GM19395 (cell line): ENCODE data around the gene ADSS2.
A peak's percentile ranks its signal among the peaks of the same experiment; 100 is the strongest.

ENCODE experiments used
- ATAC-seq: cut with Tn5 transposase; IDR thresholded peaks from one replicate; pipeline ENCODE4 v1.9.1; 2021; ENCODE audit warnings: mild to moderate bottlenecking, moderate library complexity; ENCODE audit not compliant: unreplicated experiment

ADSS2 gene

DNA sequence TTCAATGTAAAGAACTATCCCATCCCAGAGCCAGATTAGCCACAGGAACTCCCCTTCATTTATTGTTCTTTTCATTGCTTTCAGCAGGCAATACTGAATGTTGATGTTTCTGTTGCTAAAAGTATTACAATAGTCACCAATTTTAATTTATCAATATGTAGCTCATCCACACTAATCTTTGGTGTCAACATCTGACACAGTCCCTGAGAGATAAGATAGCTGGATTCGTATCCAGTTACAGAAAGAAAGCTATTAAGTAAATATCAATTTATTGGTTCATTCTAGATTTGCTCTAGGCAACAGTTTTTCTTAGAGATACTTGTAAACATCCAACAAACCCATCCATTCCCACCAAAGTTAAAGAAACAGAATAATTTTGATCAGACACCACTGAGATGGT lies 4.7 kb downstream of the ADSS2 start:
- ATAC-seq = no peak

DNA sequence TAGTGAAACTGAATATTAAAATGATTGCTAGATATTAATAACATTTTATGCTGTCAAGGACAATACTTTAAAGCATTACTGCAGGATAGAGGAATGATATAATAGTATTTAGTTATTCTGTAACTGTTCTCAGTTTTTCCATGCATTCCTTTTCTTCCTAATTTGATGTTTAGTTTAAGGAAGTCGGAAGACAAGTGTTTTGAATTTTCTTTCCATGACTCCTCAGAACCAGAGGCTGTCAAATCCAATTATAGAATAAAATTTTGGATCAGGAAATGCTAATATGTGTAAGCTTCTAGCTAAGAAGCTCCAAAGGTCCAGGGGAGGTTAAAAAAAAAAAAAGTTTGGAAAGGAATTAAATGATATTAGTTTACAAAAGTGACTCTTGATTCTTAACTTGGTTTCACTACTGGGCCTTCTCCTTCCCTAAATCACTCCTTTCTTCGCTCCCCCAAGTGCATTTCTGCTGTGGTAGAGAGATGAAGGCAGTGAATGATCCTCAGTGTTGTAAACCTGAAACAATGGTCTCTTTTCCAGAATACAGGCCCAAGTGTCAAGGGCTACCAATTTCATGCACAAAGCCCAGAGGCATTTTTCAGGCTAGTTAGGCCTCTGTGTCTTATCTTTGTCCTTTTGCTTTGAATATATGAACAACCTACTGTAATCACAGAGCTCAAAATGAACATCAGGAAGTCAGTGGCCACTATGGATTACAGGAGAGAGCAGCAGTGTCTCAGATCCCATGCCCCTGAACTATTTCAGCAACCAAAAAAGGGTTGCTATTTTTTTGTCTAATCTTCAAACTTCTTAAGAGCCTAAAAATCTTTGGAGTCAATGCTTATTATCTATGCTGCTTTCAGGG lies 6.2 kb downstream of the ADSS2 start:
- no peak for ATAC-seq

DNA sequence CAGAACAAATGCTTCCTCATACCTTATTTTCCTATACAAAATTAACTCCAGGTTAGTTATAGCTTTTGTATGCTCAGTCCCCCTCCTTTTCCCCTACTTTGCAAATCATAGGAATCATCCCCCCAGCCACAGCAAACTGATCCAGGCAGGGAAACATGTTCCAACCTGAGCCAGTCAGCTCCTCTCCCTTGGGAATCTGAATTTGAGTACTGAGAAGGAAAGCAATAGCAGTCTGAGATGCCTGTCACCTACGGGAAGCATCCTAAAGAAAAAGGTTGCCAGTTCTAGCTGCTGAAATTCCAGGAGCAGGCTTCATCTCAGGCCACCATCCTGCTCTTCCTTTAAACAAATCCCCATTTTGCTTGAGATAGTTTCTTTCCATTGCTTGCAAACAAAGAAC lies 6.9 kb downstream of the ADSS2 start:
- ATAC-seq = no peak

DNA sequence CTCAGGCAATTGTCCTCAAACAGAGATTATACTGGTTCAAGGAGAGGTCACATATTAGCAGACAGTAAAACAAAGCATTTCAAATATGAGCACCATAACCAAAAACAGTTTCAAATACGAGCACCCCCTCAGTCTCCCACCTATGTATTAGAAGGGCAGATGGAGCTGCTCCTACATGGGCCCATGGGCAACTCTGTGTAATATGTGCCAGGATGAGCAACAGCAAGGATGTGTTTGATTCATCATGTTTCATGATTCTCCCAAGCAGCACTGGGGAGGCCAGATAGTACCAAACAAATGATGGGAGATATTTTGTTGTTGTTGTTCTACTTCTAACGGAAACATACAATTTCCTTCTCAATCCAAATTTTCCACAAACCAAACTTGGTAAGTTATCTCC lies 8.9 kb downstream of the ADSS2 start:
- ATAC-seq = no peak

DNA sequence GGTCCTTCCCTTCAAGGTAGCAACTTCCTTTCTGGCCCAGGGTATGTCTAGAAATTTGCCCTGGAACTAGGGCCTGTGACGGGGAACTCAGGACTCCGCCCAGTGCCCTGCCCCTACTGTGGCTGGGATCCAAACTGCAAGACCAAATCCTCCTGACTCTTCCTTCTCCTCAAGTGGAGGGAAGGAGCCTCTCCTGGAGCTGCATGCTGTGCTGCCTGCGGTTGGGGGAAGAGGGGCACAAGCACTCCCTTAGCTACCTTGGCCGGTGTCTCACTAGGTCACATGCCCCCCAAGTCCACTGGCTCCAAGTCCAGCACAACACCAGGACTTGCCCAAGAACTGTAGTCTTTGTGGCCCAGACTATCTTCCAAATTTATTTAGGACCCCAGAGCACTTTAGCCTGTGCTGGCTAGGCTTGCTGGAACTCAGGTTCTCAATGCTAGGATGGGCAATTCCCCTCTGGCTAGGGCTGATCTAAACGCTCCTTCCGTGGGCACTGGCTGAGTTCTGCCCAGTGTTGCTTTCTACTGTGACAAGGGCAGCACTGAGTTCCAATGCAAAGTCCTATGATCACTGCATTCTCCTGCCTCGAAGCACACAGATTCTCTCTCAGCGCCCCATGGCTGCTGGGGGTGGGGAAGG lies 12.2 kb downstream of the ADSS2 start:
- ATAC-seq = no peak

DNA sequence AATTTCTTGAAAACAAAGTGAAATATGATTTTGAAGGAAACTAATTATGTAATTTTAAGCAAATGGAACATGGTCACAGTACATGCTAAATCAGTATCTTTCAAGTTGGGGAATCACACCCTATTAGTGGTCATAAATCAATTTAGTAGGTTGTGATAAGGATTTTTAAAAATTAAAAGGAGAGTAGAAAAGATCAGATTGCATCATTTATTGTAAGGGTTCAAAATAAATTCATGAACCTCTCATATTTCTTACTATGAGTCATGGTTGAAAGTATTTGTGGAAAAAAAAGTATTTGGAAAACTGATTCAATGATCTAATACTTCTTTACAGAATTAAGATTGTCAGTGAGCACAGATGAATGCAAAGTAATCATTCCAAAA lies 14.6 kb downstream of the ADSS2 start:
- ATAC-seq = no peak

DNA sequence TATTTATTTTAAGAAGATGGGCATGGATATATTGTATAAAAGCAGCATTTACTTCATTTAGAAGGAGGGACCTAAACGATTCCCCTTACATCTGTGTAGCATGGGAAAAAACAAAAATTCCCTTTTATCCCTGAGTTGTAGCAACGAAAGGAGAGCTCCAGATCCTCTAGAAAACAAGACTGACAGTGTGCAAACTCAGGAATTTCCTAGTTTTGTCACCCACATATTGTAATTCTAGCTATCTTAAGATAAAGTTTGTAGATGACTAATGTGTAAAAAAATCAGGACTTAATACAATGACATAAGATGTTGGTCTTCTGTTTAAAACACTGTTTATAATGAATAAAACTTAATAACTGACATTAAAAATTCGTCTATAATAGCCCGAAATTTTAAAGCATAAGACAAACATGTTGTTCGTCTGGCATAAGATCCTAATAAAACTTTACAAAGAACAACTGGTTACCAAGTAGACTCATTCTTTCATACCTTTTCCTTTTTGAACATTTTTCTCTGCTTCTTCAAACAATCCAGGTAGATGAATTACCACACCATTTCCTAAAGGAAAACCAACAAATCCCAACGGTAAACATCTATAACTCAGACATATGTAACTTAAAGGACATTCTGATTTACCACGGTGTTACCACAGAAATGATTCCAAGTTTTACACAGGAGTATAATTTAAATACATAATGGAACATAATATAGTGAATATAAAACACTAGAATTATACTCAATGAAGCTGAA lies 15.2 kb downstream of the ADSS2 start:
- no peak for ATAC-seq

DNA sequence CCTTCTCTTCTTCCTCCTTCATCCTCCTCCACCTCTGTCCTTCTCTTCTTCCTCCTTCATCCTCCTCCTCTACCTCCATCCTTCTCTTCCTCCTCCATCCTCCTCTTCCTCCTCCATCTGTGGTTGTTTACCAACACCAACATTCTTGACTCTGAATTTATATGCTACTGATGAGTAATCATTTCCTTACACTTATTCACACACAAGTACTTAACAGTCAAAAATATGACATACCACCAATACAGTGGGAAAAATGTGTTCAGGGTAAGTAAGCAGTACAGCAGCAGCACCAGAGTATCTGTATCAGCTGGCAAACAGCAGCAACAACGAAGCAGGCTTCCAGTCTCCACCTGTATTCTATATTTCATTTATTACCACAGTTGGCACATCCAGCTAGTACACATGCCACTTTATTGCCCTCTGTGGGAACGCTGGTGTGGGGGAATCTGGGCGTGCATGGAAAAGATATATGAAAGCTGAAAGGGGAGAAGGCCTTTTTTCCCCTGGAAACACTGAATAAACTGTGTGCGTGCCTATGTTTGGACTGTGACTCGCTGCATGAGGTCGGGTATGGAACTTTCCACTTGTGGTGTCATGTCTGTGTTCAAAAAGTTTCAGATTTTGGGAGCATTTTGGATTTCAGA lies 16.0 kb downstream of the ADSS2 start:
- ATAC-seq = no peak

DNA sequence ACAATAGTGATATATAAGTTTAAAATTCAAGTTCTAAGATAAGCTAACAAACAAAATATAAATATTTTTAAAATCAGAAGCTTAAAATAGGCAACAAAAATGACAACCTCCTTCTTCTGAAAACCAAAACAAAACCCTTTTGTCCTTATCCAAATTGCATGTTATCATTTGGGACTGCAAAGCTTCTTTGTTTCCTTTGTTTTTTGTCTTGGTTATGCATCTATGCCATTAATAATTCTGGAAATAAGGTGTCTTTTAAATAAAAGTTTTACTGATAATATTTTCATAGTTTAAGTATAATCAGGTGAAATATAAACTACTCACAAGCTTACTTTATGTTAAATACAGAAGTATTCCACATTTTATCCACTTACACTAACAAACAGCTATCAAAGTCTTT lies 20.5 kb downstream of the ADSS2 start:
- no peak for ATAC-seq

DNA sequence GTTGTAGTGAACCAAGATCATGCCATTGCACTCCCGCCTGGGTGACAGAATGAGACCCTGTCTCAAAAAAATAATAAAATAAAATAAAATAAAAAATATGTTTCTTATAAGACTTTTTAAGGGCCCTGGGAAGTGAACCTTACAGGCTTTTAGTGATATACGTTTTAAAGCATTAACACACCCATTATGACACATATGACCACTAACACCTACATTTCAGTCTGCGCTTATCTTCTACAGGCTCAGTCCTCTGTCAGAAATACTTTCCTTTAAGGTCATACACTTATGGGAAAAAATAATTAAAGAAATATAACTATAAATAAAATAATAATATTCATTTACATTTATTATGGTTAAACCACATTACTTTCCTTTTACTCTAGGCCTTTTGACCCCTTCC lies 21.9 kb downstream of the ADSS2 start:
- ATAC-seq = no peak

DNA sequence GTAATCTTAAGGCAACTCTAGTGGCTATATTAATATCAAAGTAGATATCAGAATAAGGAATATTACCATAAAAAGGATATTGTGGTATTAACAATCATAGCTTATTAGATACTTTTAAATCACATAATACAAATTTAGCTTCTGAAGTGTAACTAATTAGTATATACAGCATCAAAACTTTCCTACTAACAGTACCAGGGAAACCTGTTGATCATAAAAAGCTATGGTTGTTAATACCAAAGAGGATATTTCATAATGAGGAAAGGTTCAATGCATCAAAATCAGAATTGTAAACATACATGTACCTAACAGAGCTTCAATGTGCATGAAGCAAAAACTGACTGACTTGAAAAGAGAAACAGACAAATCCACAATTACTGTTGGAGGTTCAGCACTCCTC lies 24.1 kb downstream of the ADSS2 start:
- no peak for ATAC-seq

DNA sequence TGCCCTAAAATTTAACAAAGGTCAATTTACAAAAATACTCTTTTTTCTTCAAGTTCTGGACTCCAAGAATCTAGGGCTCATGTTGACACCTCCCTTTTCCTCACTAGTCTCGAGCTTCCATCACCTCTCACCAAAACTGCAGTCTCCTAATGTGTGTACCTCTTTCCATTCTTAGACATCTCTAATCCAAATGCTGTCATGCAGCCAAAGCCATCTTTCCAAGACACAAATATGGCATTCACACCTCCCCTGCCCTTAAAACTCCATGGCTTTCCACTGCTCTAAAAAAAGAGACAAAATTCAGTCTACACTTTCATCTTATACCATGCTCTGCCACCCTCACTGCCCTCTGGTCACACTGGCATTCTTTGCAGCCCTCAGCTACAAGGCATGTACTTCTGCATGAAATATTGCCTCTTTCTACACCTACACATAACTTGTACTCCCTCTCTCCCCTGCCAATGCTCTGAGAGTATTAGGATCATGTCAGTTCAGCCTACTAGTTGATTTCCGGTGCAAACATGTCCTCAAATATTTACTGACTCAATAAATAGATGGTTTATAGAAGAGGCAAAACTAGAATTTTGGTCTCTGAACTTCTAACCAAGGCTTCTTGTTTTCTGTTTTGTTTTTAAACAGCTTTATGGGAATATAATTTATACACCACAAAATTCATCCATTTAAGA lies 26.9 kb downstream of the ADSS2 start:
- ATAC-seq = no peak

DNA sequence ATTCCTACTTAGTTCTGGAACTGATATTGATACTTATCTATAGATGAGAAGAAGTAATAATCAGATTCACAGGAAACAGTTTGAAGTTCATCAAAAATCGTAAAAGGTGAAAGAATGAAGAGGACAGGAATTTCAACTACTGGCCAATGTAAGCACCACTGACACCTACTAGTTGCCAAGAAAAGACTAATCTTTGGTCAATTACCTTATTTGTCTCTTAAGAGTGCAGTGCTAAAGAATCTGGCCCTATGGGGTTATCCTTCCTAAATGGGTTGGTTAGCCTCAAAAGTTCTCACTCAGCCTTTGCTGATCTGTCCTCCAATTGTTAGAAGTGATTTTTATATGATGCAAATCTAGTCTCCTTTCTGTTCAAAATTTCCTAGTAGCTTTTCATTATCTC lies 29.5 kb downstream of the ADSS2 start:
- ATAC-seq = no peak

DNA sequence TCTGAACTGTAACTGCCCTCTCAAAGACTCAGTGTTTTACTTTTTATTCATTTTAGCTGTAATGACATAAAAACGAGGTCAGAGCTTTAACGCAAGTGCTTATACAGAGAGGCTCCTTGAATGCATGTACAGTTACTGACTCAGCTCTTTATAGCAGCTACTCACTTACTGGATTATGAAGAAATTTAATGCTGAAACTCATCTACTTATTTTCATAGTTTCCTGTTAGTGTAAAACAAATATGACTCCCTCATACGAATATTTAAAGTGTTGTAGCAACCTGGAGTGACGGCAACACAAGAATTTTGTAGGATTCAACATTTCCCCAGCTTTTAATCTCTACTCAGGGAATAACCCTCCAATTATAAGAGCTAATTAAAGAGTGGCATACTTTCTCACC lies 32.7 kb downstream of the ADSS2 start:
- ATAC-seq = no peak

DNA sequence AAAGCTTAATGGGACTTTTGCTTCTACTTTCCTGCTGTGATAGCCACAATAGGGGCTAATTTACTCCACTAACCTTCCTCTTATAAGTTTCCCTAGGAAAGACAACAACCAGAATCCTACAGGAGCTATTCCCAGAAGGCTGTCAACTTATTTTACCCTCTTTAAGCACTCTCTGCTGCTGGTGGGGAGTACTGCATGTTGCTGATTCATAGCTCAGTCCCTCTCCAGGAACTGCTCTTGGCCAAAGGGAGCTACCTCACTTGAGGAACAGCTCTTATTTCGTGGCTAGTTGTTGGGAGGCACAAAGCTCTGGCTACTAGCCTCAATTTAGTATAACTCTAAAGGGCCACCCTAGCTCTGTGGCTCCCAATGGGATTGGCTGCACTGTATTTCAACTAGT lies 37.2 kb downstream of the ADSS2 start:
- ATAC-seq = no peak

DNA sequence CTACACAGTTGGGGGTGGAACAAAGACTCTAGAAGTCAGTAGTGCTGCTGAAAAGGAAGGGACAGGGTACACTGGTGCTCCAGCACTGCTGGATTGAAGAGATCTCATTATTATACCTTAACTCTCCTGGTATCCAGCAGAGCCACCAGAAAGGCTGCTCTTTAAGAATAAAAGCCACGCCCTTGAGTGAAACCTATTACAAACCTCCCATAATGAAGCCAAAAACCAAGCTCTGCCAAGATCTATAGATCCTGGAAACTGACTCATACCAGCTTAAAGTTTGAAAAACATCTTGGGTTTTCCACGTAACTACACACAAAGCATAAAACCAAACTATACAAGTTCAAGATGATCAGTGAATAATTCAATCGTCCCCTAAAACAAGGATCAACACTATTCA lies 38.0 kb downstream of the ADSS2 start:
- no peak for ATAC-seq

DNA sequence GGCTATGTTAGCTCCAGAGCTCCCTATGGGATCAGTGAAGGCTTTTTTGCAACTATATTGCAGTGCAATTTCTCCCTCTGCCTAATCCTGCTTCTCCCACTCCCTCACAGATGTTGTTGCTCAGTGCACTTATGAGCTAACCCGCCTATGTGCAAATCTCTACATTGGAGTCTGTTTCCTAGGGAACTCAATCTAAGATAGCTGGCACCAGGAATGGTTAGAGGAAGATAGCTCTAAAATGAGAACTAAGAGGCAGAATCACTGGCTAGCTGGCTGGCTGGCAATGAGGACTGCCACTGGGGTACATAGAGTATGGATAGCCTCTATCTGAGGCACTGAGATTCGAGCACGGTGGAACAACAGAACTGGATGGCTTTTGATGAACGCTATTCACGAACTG lies 39.5 kb downstream of the ADSS2 start:
- no peak for ATAC-seq

DNA sequence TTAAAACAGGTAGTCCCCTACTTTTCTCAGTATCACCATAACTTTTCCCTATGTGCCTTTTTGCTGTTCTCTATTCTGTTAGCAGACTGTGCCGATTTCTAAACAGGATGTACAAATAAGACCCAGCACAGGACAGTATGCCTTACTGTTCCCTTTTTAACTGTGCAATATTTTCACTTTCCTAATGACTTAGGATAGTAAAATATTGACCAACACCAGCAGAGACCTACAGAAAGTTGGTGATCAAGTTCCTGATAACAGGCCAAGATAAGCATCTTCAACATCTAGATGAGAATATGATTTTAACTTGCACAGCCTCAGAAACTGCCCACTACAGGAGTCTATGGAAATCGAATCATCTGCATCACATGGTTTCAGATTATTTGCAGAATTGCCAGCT lies 42.0 kb downstream of the ADSS2 start:
- ATAC-seq = peak; percentile 83

DNA sequence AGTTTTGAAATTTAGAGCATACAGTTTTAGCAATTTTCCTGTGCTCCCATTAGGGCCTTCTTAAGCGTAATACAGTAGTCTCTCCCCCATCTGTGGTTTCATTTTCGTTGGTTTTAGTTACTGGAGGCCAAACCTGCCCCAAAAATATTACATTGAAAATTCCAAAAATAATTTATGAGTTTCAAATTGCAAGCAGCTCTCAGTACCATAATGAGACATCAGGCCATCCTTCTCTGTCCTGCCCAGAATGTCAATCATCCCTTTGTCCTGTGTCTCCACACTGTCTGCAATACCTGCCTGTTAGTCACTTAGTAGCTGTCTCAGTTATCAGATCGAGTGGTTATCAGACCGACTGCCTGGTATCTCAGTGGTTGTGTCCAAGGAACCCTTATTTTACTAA lies 45.4 kb downstream of the ADSS2 start:
- ATAC-seq = peak; percentile 89

DNA sequence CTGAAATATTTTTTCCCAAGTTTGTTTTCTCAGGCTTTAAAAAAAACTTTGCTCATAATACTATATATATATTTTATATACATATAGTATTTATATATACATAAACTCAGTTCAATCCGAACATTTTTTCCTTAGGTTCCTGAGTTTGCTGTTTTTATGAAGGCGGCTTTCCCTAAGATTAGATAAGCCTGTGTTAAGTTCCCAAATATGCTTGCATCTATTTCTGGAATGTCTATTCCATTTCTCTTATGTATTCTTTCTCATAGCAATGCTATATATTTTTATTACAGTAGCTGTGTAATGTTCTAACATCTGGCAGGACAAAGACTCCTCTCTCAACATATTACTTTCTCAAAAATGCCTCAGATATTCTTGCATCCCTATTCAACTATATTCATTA lies 45.9 kb downstream of the ADSS2 start:
- ATAC-seq = peak; percentile 9

DNA sequence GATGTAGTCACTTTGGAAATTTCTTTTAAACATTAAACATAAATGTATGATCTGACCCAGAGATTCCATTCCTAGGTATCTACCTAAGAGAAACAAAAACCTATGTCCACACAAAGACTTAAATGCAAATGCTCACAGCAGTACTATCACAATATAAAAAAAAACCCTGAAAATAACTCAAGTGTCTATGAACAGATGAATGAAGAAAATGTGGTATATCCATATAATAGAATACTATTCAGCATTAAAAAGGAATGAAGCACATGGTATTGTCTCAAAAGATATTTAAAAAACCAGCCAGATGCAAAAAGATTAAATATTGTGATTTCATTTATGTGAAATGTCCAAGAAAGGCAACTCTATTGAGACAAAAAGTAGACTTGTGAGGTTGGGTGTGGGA lies 48.3 kb downstream of the ADSS2 start:
- no peak for ATAC-seq
